Mesenchymal stem cell (in vitro differentiated cells and primary cell): ENCODE results near the gene ACOT11.

Experiments
- DNase-seq: peaks from one replicate; pipeline ENCODE4 v3.0.0-alpha.2; 2013
- H2AFZ ChIP-seq: one replicate; pipeline ENCODE4 v1.6.1; 2013; ENCODE audit warnings: low read depth, mild to moderate bottlenecking, control low read depth, inconsistent platforms, low read length, moderate library complexity
- H2AK5ac ChIP-seq: 2 replicates; pipeline ENCODE4 v1.6.1; 2013; ENCODE audit warnings: low read length, moderate library complexity, mild to moderate bottlenecking, inconsistent platforms; ENCODE audit not compliant: severe bottlenecking
- H2BK120ac ChIP-seq: one replicate; pipeline ENCODE4 v1.6.1; 2013; ENCODE audit warnings: low read depth, mild to moderate bottlenecking, inconsistent platforms, low read length, moderate library complexity
- H2BK12ac ChIP-seq, 2 experiments: one replicate each; pipeline ENCODE4 v1.6.1; 2013; ENCODE audit warnings: inconsistent platforms in 2 of 2, low read length in 2 of 2, mild to moderate bottlenecking in 2 of 2, moderate library complexity in 2 of 2, control low read depth in 1 of 2
- H2BK15ac ChIP-seq: one replicate; pipeline ENCODE4 v1.6.1; 2013; ENCODE audit warnings: mild to moderate bottlenecking, low read depth, inconsistent platforms; ENCODE audit not compliant: poor library complexity, severe bottlenecking
- H2BK5ac ChIP-seq: 2 replicates; pipeline ENCODE4 v1.6.1; 2013; ENCODE audit warnings: low read depth, mild to moderate bottlenecking, low read length, control low read depth, inconsistent platforms; ENCODE audit not compliant: poor library complexity, severe bottlenecking
- H3K14ac ChIP-seq, 2 experiments: one replicate each; pipeline ENCODE4 v1.6.1; 2013; ENCODE audit warnings: inconsistent platforms in 2 of 2, low read length in 2 of 2, control low read depth in 1 of 2, mild to moderate bottlenecking in 1 of 2, moderate library complexity in 1 of 2
- H3K18ac ChIP-seq, 2 experiments: one replicate each; pipeline ENCODE4 v1.6.1; 2013; ENCODE audit warnings: inconsistent platforms in 2 of 2, low read length in 2 of 2, control low read depth in 1 of 2, low read depth in 1 of 2, mild to moderate bottlenecking in 1 of 2
- H3K23ac ChIP-seq, 2 experiments: one replicate each; pipeline ENCODE4 v1.6.1; 2013; ENCODE audit warnings: inconsistent platforms in 2 of 2, low read length in 2 of 2, mild to moderate bottlenecking in 2 of 2, moderate library complexity in 2 of 2, control low read depth in 1 of 2
- H3K27ac ChIP-seq: 2 replicates; pipeline ENCODE4 v1.5.1; 2013; ENCODE audit warnings: mild to moderate bottlenecking, moderate library complexity, low read length, control low read depth, inconsistent platforms; ENCODE audit not compliant: poor library complexity, severe bottlenecking
- H3K27me3 ChIP-seq, 2 experiments: 2 replicates each; pipeline versions ENCODE4 v1.6.1 to v1.7.0; 2013; ENCODE audit warnings: low read length in 2 of 2, mild to moderate bottlenecking in 2 of 2, moderate library complexity in 2 of 2, control low read depth in 1 of 2, inconsistent platforms in 1 of 2; ENCODE audit not compliant: control insufficient read depth in 1 of 2, insufficient read depth in 1 of 2
- H3K36me3 ChIP-seq, 2 experiments: 2 replicates each; pipeline versions ENCODE4 v1.6.1 to v1.7.0; 2013; ENCODE audit warnings: low read length in 2 of 2, control low read depth in 1 of 2, inconsistent platforms in 1 of 2, low read depth in 1 of 2, mild to moderate bottlenecking in 1 of 2; ENCODE audit not compliant: insufficient read depth in 2 of 2, control insufficient read depth in 1 of 2
- H3K4ac ChIP-seq, 2 experiments: one replicate each; pipeline ENCODE4 v1.6.1; 2013; ENCODE audit warnings: inconsistent platforms in 2 of 2, low read length in 2 of 2, mild to moderate bottlenecking in 2 of 2, moderate library complexity in 2 of 2, control low read depth in 1 of 2, low read depth in 1 of 2
- H3K4me1 ChIP-seq: 2 replicates; pipeline ENCODE4 v1.6.1; 2013; ENCODE audit warnings: low read depth, low read length, control low read depth; ENCODE audit not compliant: control insufficient read depth, insufficient read depth
- H3K4me2 ChIP-seq: 2 replicates; pipeline ENCODE4 v1.6.1; 2013; ENCODE audit warnings: low read length, mild to moderate bottlenecking, inconsistent platforms; ENCODE audit not compliant: poor library complexity, severe bottlenecking
- H3K4me3 ChIP-seq, 2 experiments: 2 replicates each; pipeline versions ENCODE4 v1.5.1 to v1.7.0; 2013; ENCODE audit warnings: low read length in 2 of 2, mild to moderate bottlenecking in 2 of 2, control low read depth in 1 of 2, low read depth in 1 of 2; ENCODE audit not compliant: insufficient read depth in 1 of 2
- H3K79me1 ChIP-seq: replicated peaks from 2 replicates; pipeline ENCODE4 v1.6.1; 2013; ENCODE audit warnings: mild to moderate bottlenecking, control low read depth, low read length, inconsistent platforms; ENCODE audit not compliant: poor library complexity, severe bottlenecking
- H3K9ac ChIP-seq: 2 replicates; pipeline ENCODE4 v1.7.0; 2013; ENCODE audit warnings: mild to moderate bottlenecking, low read length, moderate library complexity
- H3K9me3 ChIP-seq: 2 replicates; pipeline ENCODE4 v1.7.0; 2013; ENCODE audit warnings: mild to moderate bottlenecking, low read length; ENCODE audit not compliant: control insufficient read depth
- H4K8ac ChIP-seq: one replicate; pipeline ENCODE4 v1.6.1; 2013; ENCODE audit warnings: inconsistent platforms, mild to moderate bottlenecking, low read length, moderate library complexity
- H4K91ac ChIP-seq: one replicate; pipeline ENCODE4 v1.6.1; 2013; ENCODE audit warnings: mild to moderate bottlenecking, low read length, inconsistent platforms
- WGBS: methylation state at CpG from one replicate; pipeline ENCODE4 v1.1.7; 2013; ENCODE audit warnings: mixed read lengths; 5-methylcytosine and 5-hydroxymethylcytosine counted together

Gene ACOT11

DNA sequence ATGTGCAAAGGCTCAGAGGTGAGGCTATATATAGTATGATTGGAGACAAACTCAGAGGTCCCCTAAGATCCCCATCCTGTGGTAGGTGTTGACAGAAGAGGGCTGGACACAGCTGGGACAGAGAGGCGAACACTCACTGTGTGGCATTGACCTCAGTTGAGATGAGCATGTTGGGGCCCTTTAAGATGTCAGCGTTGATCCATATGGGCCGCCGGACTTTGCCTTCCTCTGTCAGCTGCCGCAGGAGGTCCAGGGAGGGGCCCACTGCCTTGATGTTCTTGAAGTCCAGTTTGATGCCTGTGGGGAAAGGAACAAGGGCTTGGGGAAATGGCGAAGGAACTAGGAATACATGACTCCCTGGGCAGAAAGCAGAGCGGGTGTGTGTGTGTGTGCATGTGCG lies 66.5 kb downstream of the ACOT11 start:
- no peak overlapping the region for H3K27ac ChIP-seq
- no peaks in the 10 kb centered on the region for H3K79me1 ChIP-seq
- H2BK5ac ChIP-seq = no peak overlapping the region
- no peak overlapping the region for H4K91ac ChIP-seq
- H2AK5ac ChIP-seq = no peak overlapping the region
- no peak overlapping the region for H3K18ac ChIP-seq
- H4K8ac ChIP-seq = no peak overlapping the region
- WGBS = 93% methylated on average over 8 of the region's 8 CpGs
- no peak overlapping the region for H3K14ac ChIP-seq
- no peak overlapping the region for H3K4ac ChIP-seq
- no peak for DNase-seq
- no peak overlapping the region for H3K4me3 ChIP-seq
- no peaks in the 10 kb centered on the region for H3K36me3 ChIP-seq
- H2BK12ac ChIP-seq = no peak overlapping the region
- H3K9me3 ChIP-seq = no peaks in the 10 kb centered on the region
- H3K27me3 ChIP-seq = peaks cover 23 to 30% of the 10 kb centered on the region in 2 experiments
- no peak overlapping the region for H2BK120ac ChIP-seq
- H3K23ac ChIP-seq = no peak overlapping the region
- H3K4me2 ChIP-seq = no peak overlapping the region
- no peak overlapping the region for H2BK15ac ChIP-seq
- H3K9ac ChIP-seq = no peak overlapping the region
- H2AFZ ChIP-seq = no peak overlapping the region
- peaks cover 24% of the 10 kb centered on the region for H3K4me1 ChIP-seq

DNA sequence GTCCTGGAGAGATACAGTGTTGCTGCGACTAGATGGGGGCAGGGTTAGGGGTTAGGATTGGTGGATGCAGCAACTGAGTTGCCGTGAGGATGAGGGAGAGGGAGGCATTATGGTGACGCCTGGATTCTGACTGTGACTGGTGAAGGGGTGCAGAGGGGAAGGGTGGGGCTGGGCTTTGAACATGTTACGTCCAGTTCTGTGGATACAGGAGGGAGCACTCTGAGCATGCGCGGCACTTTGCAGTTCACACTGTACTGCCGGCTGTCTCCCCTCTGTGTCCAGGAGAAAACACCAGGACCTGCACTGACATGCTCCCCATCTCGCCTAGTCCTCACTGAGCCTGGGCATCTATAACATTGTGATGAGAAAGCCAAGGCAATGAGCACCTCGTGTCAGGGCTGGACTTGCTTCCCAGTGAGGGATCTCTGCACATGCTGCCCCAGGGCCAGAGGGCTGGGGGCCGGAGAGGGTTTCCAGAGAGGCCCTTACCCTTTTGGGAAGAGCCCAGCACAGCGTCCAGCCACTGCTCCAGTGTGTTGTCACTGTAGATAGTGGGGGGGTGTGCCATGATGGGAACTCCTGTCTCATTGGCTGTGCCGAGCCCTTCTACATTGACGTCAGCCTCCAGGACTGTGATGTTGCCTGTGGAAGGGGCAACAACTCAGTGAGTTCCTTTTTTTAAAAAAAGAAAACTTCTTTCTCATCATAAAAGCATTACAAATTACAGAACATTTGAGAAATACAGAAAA lies 67.7 kb downstream of the ACOT11 start:
- Histone ChIP-seq H3K4me2 (no peak overlapping the region), H3K4me3 (no peak overlapping the region), H3K79me1 (no peaks in the 10 kb centered on the region), H3K36me3 (no peaks in the 10 kb centered on the region), H2AFZ (no peak overlapping the region), H3K23ac (peak overlapping the region in 1 of 2 experiments; percentile 52), H2BK5ac (no peak overlapping the region), H2BK120ac (no peak overlapping the region), H3K4ac (no peak overlapping the region), H3K18ac (no peak overlapping the region), H3K27ac (no peak overlapping the region), H3K27me3 (peaks cover 29 to 37% of the 10 kb centered on the region in 2 experiments), H4K91ac (no peak overlapping the region), H3K14ac (no peak overlapping the region), H3K9ac (no peak overlapping the region), H2AK5ac (no peak overlapping the region), H2BK12ac (no peak overlapping the region), H3K9me3 (no peaks in the 10 kb centered on the region), H2BK15ac (no peak overlapping the region), H3K4me1 (peaks cover 18% of the 10 kb centered on the region), H4K8ac (no peak overlapping the region)
- 86% methylated on average over 11 of the region's 13 CpGs for WGBS
- no peak for DNase-seq

DNA sequence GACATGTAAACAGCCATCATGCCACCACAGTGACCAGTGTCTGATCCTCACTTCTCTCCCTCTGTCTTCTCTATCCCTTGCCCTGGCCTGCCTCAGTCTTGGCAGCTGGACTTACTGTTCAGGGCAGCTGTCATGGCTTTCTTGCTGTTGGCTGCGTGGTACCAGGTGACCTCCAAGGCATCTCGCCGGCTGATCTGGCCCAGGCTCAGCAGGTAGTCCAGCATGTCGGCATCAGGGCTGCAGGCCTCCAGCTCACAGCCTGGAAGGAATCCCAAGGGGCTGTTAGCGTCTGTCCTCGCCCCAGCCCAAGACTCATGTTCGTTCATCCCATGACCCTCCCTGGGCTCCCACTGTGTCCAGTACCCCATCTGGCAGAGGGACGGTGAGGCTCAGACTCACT lies 71.7 kb downstream of the ACOT11 start:
- H3K36me3 ChIP-seq = no peaks in the 10 kb centered on the region
- H4K8ac ChIP-seq = no peak overlapping the region
- DNase-seq = no peak
- no peak overlapping the region for H2AFZ ChIP-seq
- no peaks in the 10 kb centered on the region for H3K79me1 ChIP-seq
- no peak overlapping the region for H3K4me3 ChIP-seq
- peaks cover 16% of the 10 kb centered on the region for H3K4me1 ChIP-seq
- no peak overlapping the region for H3K18ac ChIP-seq
- H2AK5ac ChIP-seq = peak overlapping the region; percentile 23
- H2BK12ac ChIP-seq = no peak overlapping the region
- no peak overlapping the region for H3K4me2 ChIP-seq
- no peak overlapping the region for H3K14ac ChIP-seq
- H3K4ac ChIP-seq = no peak overlapping the region
- H2BK15ac ChIP-seq = no peak overlapping the region
- H2BK5ac ChIP-seq = no peak overlapping the region
- peaks cover 44 to 45% of the 10 kb centered on the region in 2 experiments for H3K27me3 ChIP-seq
- H4K91ac ChIP-seq = no peak overlapping the region
- whole genome bisulfite sequencing = 82% methylated on average over 8 of the region's 8 CpGs
- no peak overlapping the region for H3K23ac ChIP-seq
- H2BK120ac ChIP-seq = no peak overlapping the region
- no peaks in the 10 kb centered on the region for H3K9me3 ChIP-seq
- H3K27ac ChIP-seq = no peak overlapping the region
- H3K9ac ChIP-seq = no peak overlapping the region

DNA sequence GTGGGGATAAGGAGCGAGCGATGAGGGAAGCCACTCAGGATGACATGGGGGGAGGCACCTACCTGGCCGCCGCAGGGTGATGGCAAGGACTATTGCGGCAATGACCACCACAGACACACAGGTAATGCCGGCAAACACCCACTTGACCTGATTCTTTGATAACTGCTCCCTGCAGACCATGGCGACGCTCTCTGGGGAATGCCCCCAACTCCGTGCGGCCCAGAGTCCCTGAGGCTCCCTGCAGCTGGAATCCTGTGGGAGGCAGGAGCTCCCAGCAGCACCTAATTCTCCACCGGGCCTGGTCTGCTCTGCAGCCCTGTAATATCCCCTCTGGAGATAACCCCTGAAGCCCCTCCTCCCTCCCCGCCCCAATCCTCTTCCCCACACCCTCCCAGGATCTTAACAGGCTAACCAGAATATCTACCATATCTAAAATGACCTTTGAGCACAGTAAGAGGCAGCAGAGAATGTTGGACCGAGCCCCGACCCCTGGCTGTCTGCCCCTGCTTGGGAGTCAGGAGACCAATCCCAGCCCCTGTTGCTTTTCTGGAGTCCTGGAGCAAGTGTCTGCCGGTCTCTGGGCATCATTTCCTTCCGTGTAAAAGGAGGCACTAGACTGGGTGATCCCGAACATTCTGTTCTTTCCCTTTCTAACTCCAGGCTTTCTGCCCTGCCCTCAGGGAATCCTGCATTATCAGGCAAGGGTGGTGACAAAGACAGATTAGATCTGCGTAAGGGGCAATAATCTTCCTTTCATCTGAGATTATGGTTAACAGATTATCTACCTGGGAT lies 75.4 kb downstream of the ACOT11 start, which contains the start of gene FAM151A:
Gene FAM151A, minus strand, starts transcription at position 310 of the 792 bp plus-strand sequence. Its CDS starts 130 bp downstream, at position 180.
- no peak for DNase-seq
- Histone ChIP-seq H3K4me1 (peaks cover 15% of the 10 kb centered on the region), H3K23ac (no peak within 1 kb of the TSS), H3K14ac (no peak within 1 kb of the TSS), H2AFZ (no peak within 1 kb of the TSS), H3K27ac (no peak within 1 kb of the TSS), H3K4me2 (no peak within 1 kb of the TSS), H3K4me3 (no peak within 1 kb of the TSS), H3K9ac (no peak within 1 kb of the TSS), H3K18ac (no peak within 1 kb of the TSS), H3K4ac (no peak within 1 kb of the TSS), H3K79me1 (no peaks in the 10 kb centered on the region), H2BK12ac (no peak within 1 kb of the TSS), H4K91ac (no peak within 1 kb of the TSS), H3K9me3 (no peaks in the 10 kb centered on the region), H2BK15ac (no peak within 1 kb of the TSS), H2BK5ac (no peak within 1 kb of the TSS), H2AK5ac (no peak within 1 kb of the TSS), H3K36me3 (no peaks in the 10 kb centered on the region), H2BK120ac (no peak within 1 kb of the TSS), H4K8ac (no peak within 1 kb of the TSS), H3K27me3 (peaks cover 33 to 36% of the 10 kb centered on the region in 2 experiments)
- 80% methylated on average over 18 of the region's 18 CpGs for WGBS
